K562 (cell line): ENCODE measurements around the gene CALML4. TPM values are rescaled to one million over a fixed set of nuclear protein-coding genes. Genes with fewer than 3 reads are reported as not detected.
A peak's percentile ranks its signal among the peaks of the same experiment; 100 is the strongest.

Experiments
- BRCA1 ChIP-seq, 2 experiments: fragments of 450-650 bp in 1 of 2; sonication (generic) in 1 of 2; formaldehyde crosslinking in 1 of 2; IDR thresholded peaks; 2 replicates each; pipeline versions ENCODE4 v1.5.0 to v1.6.1; 2017 to 2020; ENCODE audit warnings: mild to moderate bottlenecking in 1 of 2, missing genetic modification reagents in 1 of 2
- CBX5 ChIP-seq: IDR thresholded peaks from 2 replicates; pipeline ENCODE4 v1.6.1; 2014; ENCODE audit warnings: low read depth, borderline replicate concordance
- CREM ChIP-seq: IDR thresholded peaks from 2 replicates; pipeline ENCODE4 v1.6.1; 2014; ENCODE audit warnings: antibody characterized with exemption, low read depth
- E2F3 ChIP-seq: fragments of 250-450 bp; sonication (Bioruptor Pico); IDR thresholded peaks from 2 replicates; pipeline ENCODE4 v1.4.0; 2020; ENCODE audit warnings: mild to moderate bottlenecking
- FIP1L1 ChIP-seq: fragments of 200-400 bp; formaldehyde crosslinking; IDR thresholded peaks from 2 replicates; pipeline ENCODE4 v1.6.1; 2018; ENCODE audit warnings: mild to moderate bottlenecking, low read depth, low read length; ENCODE audit not compliant: poor library complexity, severe bottlenecking
- GABPA ChIP-seq: fragments of 200-800 bp; sonication (Bioruptor generic); conservative IDR thresholded peaks from 2 replicates; pipeline ENCODE4 v1.6.1; 2016; ENCODE audit warnings: low read depth, missing genetic modification characterization, missing compliant biosample characterization
- HOXB6 ChIP-seq: fragments of 250-450 bp; sonication (Bioruptor Pico); IDR thresholded peaks from 2 replicates; pipeline ENCODE4 v1.5.1; 2022; ENCODE audit warnings: mild to moderate bottlenecking, borderline replicate concordance
- NFIX ChIP-seq: fragments of 250-450 bp; sonication (Bioruptor Pico); IDR thresholded peaks from 2 replicates; pipeline ENCODE4 v1.4.0; 2020; ENCODE audit warnings: low read depth, mild to moderate bottlenecking, moderate library complexity
- NR1H2 ChIP-seq: sonication (generic); formaldehyde crosslinking; IDR thresholded peaks from 2 replicates; pipeline ENCODE4 v1.4.0; 2020; ENCODE audit warnings: mild to moderate bottlenecking, missing genetic modification reagents
- POLR2H ChIP-seq: IDR thresholded peaks from 2 replicates; pipeline ENCODE4 v1.6.1; 2016; ENCODE audit warnings: missing genetic modification characterization, low read depth, mild to moderate bottlenecking, control low read depth, missing compliant biosample characterization, moderate library complexity
- POLR3A ChIP-seq: IDR thresholded peaks from 2 replicates; pipeline ENCODE4 v1.6.1; 2011; ENCODE audit warnings: borderline replicate concordance, mild to moderate bottlenecking, moderate library complexity; ENCODE audit not compliant: insufficient read length, insufficient read depth; ENCODE audit errors: extremely low read depth
- STAG1 ChIP-seq: sonication (generic); formaldehyde crosslinking; IDR thresholded peaks from 2 replicates; pipeline ENCODE4 v1.5.0; 2020; ENCODE audit warnings: missing genetic modification reagents, borderline replicate concordance
- ZNF274 ChIP-seq: IDR thresholded peaks from 2 replicates; pipeline ENCODE4 v1.6.1; 2011; ENCODE audit warnings: low read depth, mild to moderate bottlenecking, low read length, moderate library complexity, borderline replicate concordance
- ZNF316 ChIP-seq: fragments of 450-650 bp; IDR thresholded peaks from 2 replicates; pipeline ENCODE4 v1.6.1; 2016
- ZNF551 ChIP-seq: fragments of 250-450 bp; sonication (Bioruptor Pico); IDR thresholded peaks from 2 replicates; pipeline ENCODE4 v1.5.0; 2021; ENCODE audit warnings: mild to moderate bottlenecking, moderate library complexity
- polyA plus RNA-seq, 8 experiments: library from polyadenylated mRNA; depleted of rRNA in 4 of 8; stranded (reverse) in 5 of 8; unstranded in 3 of 8; fragments of >200 nt; fragmentation: Nextera tagmentation in 2 of 8; fragmentation: Illumina TruSeq in 1 of 8; extraction: Ambion mirVana in 2 of 8; extraction: Trizol in 1 of 8; gene quantifications; 2 replicates each; pipeline versions ENCODE4 v1.2.1 to v1.2.3, GENCODE V29; 2011 to 2014; ENCODE audit warnings: inconsistent platforms in 1 of 8, missing spikeins in 1 of 8
- total RNA-seq, 7 experiments: library from RNA; depleted of rRNA in 6 of 7; stranded (reverse); fragments of >200 nt in 6 of 7; fragmentation: Illumina TruSeq in 2 of 7; extraction: Trizol in 2 of 7; gene quantifications; 2 replicates each; pipeline versions ENCODE4 v1.2.1 to v1.2.3, GENCODE V29; 2011 to 2021; ENCODE audit warnings: low replicate concordance in 1 of 7
- TF ChIP-seq, protein P1 (sequence below): sonication (generic); formaldehyde crosslinking; IDR thresholded peaks from 2 replicates; pipeline ENCODE4 v1.8.0; 2022; ENCODE audit warnings: missing genetic modification reagents, mild to moderate bottlenecking, borderline replicate concordance
- TF ChIP-seq, protein P2 (sequence below): IDR thresholded peaks from 2 replicates; pipeline ENCODE4 v1.6.1; 2016; ENCODE audit warnings: missing genetic modification characterization, missing compliant biosample characterization
- TF ChIP-seq, protein P3 (sequence below), 2 experiments: IDR thresholded peaks; 2 replicates each; pipeline ENCODE4 v1.6.1; 2012; ENCODE audit warnings: improper control_type of control experiment in 2 of 2, low read depth in 2 of 2, low read length in 2 of 2, borderline replicate concordance in 1 of 2
- TF ChIP-seq, protein P4 (sequence below): fragments of 450-650 bp; formaldehyde crosslinking; IDR thresholded peaks from 2 replicates; pipeline ENCODE4 v1.4.0; 2020; ENCODE audit warnings: mild to moderate bottlenecking, mixed read lengths

Gene CALML4
- total and polyA plus RNA-seq, 9 of the 15 experiments (the other 6 are each of a cell fraction or from before 2014, with no cell fraction given) = 2.8 to 30.6 (median 15.5) TPM

DNA sequence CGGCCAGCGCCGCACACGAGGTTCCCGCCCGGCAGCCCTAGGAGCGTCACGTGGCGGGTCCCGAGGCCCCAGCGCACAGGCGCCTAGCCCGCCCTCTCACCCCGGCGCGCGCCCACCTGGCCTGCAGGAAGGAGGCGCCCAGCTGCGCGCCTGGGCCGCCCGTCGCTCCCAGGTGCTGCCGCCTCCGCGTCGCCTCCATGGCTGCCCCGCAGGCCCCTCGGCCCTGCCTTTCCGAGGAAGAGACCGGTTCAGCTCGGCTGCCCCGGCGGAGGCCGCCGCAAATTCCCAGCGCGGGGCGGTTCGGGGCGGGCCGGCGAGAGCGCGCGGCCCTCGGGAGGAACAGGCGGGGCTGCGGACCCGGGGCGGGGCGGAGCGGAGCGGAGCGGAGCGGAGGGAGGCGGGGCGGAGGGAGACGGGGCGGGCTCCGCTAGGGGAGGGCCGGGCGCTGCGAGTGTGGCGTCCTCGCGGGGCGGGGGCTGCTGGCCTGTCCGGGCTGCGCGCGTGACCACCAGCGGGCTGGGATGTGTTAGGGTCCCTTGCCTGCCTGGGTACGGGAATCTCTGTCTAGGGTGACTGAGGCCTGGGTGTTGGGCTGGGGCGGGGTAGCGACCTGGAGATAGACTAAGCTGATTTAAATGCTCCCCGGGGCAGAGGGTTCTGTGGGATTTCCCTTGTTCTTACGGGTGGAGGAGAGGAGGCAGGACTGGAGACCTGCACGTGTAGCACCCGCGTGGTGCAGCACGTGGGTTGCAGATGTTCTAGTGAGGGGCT is 24.4 kb upstream of the CALML4 start, which contains the start of gene CLN6 (continued):
- peak; percentile 40; the same call in 1 of the 2 replicates for TF ChIP-seq POLR2H (tag)
- no peak for TF ChIP-seq ZNF316
- TF ChIP-seq, protein P1, sequence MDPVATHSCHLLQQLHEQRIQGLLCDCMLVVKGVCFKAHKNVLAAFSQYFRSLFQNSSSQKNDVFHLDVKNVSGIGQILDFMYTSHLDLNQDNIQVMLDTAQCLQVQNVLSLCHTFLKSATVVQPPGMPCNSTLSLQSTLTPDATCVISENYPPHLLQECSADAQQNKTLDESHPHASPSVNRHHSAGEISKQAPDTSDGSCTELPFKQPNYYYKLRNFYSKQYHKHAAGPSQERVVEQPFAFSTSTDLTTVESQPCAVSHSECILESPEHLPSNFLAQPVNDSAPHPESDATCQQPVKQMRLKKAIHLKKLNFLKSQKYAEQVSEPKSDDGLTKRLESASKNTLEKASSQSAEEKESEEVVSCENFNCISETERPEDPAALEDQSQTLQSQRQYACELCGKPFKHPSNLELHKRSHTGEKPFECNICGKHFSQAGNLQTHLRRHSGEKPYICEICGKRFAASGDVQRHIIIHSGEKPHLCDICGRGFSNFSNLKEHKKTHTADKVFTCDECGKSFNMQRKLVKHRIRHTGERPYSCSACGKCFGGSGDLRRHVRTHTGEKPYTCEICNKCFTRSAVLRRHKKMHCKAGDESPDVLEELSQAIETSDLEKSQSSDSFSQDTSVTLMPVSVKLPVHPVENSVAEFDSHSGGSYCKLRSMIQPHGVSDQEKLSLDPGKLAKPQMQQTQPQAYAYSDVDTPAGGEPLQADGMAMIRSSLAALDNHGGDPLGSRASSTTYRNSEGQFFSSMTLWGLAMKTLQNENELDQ (CRISPR knock-in tag) = no peak
- no peak for TF ChIP-seq ZNF274
- no peak for TF ChIP-seq HOXB6 (CRISPR knock-in tag)
- TF ChIP-seq POLR3A = no peak
- TF ChIP-seq ZNF551 (CRISPR knock-in tag) = no peak
- TF ChIP-seq, protein P2, sequence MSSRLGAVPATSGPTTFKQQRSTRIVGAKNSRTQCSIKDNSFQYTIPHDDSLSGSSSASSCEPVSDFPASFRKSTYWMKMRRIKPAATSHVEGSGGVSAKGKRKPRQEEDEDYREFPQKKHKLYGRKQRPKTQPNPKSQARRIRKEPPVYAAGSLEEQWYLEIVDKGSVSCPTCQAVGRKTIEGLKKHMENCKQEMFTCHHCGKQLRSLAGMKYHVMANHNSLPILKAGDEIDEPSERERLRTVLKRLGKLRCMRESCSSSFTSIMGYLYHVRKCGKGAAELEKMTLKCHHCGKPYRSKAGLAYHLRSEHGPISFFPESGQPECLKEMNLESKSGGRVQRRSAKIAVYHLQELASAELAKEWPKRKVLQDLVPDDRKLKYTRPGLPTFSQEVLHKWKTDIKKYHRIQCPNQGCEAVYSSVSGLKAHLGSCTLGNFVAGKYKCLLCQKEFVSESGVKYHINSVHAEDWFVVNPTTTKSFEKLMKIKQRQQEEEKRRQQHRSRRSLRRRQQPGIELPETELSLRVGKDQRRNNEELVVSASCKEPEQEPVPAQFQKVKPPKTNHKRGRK (tag) = no peak
- no peak for TF ChIP-seq CBX5
- TF ChIP-seq BRCA1 (IDR thresholded peaks at IDR 0.05) = no peak
- no peak for TF ChIP-seq BRCA1 (CRISPR knock-in tag; IDR thresholded peaks at IDR 0.05)
- TF ChIP-seq E2F3 (CRISPR knock-in tag) = peak; percentile 93
- TF ChIP-seq, protein P3, sequence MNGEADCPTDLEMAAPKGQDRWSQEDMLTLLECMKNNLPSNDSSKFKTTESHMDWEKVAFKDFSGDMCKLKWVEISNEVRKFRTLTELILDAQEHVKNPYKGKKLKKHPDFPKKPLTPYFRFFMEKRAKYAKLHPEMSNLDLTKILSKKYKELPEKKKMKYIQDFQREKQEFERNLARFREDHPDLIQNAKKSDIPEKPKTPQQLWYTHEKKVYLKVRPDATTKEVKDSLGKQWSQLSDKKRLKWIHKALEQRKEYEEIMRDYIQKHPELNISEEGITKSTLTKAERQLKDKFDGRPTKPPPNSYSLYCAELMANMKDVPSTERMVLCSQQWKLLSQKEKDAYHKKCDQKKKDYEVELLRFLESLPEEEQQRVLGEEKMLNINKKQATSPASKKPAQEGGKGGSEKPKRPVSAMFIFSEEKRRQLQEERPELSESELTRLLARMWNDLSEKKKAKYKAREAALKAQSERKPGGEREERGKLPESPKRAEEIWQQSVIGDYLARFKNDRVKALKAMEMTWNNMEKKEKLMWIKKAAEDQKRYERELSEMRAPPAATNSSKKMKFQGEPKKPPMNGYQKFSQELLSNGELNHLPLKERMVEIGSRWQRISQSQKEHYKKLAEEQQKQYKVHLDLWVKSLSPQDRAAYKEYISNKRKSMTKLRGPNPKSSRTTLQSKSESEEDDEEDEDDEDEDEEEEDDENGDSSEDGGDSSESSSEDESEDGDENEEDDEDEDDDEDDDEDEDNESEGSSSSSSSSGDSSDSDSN (IDR thresholded peaks at IDR 0.05; ENCODE audit: borderline replicate concordance in 1 of 2, low read depth in 2 of 2, low read length in 2 of 2) = peak in 1 of 2 experiments; percentile 28; a peak in 1 of 4 replicates
- no peak for TF ChIP-seq NFIX
- peak; percentile 83 for TF ChIP-seq FIP1L1
- peak; percentile 16; the same call in 1 of the 2 replicates for TF ChIP-seq STAG1
- no peak for TF ChIP-seq NR1H2
- TF ChIP-seq, protein P4, sequence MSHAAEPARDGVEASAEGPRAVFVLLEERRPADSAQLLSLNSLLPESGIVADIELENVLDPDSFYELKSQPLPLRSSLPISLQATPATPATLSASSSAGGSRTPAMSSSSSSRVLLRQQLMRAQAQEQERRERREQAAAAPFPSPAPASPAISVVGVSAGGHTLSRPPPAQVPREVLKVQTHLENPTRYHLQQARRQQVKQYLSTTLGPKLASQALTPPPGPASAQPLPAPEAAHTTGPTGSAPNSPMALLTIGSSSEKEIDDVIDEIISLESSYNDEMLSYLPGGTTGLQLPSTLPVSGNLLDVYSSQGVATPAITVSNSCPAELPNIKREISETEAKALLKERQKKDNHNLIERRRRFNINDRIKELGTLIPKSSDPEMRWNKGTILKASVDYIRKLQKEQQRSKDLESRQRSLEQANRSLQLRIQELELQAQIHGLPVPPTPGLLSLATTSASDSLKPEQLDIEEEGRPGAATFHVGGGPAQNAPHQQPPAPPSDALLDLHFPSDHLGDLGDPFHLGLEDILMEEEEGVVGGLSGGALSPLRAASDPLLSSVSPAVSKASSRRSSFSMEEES (CRISPR knock-in tag) = peak; percentile 52
- TF ChIP-seq GABPA (tag) = peak; percentile 54
- TF ChIP-seq CREM = peak; percentile 3; the same call in 1 of the 2 replicates
